ENCODE results near the gene FUBP1.

Gene FUBP1

DNA sequence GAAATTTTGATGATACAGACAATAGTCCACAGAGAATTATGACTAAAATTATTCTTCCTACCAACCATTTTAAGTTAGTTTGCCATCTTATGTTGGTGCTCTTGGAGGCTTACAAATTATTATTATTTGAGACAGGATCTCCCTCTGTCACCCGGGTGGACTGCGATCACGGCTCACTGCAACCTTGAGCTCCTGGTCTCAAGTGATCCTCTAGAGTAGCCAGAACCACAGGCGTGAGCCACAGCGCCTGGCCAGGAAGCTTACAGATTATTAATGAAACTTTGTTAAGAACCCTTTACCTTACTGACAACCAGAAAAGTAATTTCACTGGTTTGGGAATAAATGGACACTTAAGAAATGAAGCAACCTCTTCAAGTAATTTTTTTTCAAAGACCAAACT lies 17.9 kb upstream of the FUBP1 start:
- no peak overlapping the region for H3K9ac ChIP-seq
- no peak overlapping the region for H2AFZ ChIP-seq
- no peak overlapping the region for H3K4me2 ChIP-seq (ENCODE audit: low read length)
- no peak overlapping the region for H3K4me3 ChIP-seq (ENCODE audit: low read depth, low read length)
- H3K36me3 ChIP-seq (ENCODE audit: control insufficient read depth, insufficient read depth, low read length): no peaks in the 10 kb centered on the region
- H3K4me1 ChIP-seq: no peaks in the 10 kb centered on the region
- TF ChIP-seq CTCF (IDR thresholded peaks at IDR 0.05): no peak
- no peaks in the 10 kb centered on the region for H3K27me3 ChIP-seq (ENCODE audit: control insufficient read depth, insufficient read depth, low read length)
- H3K79me2 ChIP-seq: no peaks in the 10 kb centered on the region
- H3K9me3 ChIP-seq (ENCODE audit: control insufficient read depth, low read length): no peaks in the 10 kb centered on the region
- H3K27ac ChIP-seq: no peak overlapping the region

- Histone ChIP-seq H3K9ac (no peak overlapping the region), H3K27ac (no peak overlapping the region), H3K4me1 (no peaks in the 10 kb centered on the region), H3K27me3 (ENCODE audit: control insufficient read depth, insufficient read depth, low read length) (no peaks in the 10 kb centered on the region), H3K36me3 (ENCODE audit: control insufficient read depth, insufficient read depth, low read length) (no peaks in the 10 kb centered on the region), H2AFZ (no peak overlapping the region), H3K79me2 (no peaks in the 10 kb centered on the region), H3K4me2 (ENCODE audit: low read length) (no peak overlapping the region), H3K9me3 (ENCODE audit: control insufficient read depth, low read length) (no peaks in the 10 kb centered on the region), H3K4me3 (ENCODE audit: low read depth, low read length) (no peak overlapping the region)
- TF ChIP-seq CTCF (IDR thresholded peaks at IDR 0.05): no peak
These were observed 15.3 kb upstream of the FUBP1 start for GRCh38 chr1:77994117-77994705.

GRCh38 chr1:77991638-77992037 lies 12.8 kb upstream of the FUBP1 start:
- Histone ChIP-seq H3K27me3 (ENCODE audit: control insufficient read depth, insufficient read depth, low read length) (no peaks in the 10 kb centered on the region), H3K4me3 (ENCODE audit: low read depth, low read length) (no peak overlapping the region), H3K36me3 (ENCODE audit: control insufficient read depth, insufficient read depth, low read length) (no peaks in the 10 kb centered on the region), H3K9ac (no peak overlapping the region), H3K79me2 (no peaks in the 10 kb centered on the region), H2AFZ (no peak overlapping the region), H3K4me1 (no peaks in the 10 kb centered on the region), H3K4me2 (ENCODE audit: low read length) (no peak overlapping the region), H3K9me3 (ENCODE audit: control insufficient read depth, low read length) (no peaks in the 10 kb centered on the region), H3K27ac (no peak overlapping the region)
- no peak for TF ChIP-seq CTCF (IDR thresholded peaks at IDR 0.05)

DNA sequence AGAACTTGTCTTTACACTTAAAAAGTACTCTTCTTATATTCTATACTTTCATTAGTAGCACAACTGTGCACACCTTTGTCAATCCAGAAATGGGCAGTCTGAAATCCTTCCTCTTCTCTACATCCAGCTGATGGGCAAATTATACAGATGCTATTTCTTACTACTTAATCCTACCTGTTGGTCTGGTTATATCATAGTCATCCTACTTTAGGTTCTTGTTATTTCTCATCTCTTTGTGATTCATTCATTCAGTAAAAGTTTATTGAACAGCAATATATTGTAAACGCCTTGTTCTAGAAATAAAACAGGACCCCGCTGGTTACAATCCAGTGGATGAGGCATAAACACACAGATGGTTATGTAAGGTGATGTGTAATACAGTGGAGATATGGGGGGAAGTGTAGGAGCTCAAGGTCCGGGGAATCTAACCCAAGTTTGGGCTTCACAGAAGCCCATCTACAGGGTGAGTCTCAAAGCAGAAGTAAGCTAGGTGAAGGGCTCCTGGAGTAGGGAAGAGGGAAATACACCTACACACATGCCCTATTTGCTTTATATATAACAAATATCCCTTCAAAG lies 11.8 kb upstream of the FUBP1 start:
- no peak for TF ChIP-seq CTCF (IDR thresholded peaks at IDR 0.05)
- Histone ChIP-seq H2AFZ (no peak overlapping the region), H3K9me3 (ENCODE audit: control insufficient read depth, low read length) (no peaks in the 10 kb centered on the region), H3K9ac (no peak overlapping the region), H3K27ac (no peak overlapping the region), H3K36me3 (ENCODE audit: control insufficient read depth, insufficient read depth, low read length) (no peaks in the 10 kb centered on the region), H3K4me2 (ENCODE audit: low read length) (no peak overlapping the region), H3K79me2 (no peaks in the 10 kb centered on the region), H3K4me3 (ENCODE audit: low read depth, low read length) (no peak overlapping the region), H3K4me1 (no peaks in the 10 kb centered on the region), H3K27me3 (ENCODE audit: control insufficient read depth, insufficient read depth, low read length) (no peaks in the 10 kb centered on the region)

DNA sequence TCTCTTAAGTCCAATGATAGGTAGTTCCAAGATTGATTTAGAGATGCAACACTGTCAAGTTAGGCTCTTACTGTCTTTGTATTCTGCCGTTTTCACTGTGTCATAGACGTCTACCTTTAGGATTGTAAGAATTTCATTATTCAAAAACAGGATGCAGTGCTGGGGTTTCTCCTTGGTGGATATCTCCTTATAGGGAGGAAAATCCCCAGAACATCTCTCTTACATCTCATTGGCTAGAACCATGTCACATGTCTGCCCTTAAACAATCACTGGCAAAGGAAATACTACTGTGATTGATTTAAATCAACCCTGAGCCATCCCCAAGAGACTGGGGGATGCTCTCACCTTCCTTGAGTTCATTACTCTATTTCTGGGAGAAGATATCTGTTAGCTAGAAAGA lies 10.9 kb upstream of the FUBP1 start:
- no peak for TF ChIP-seq CTCF (IDR thresholded peaks at IDR 0.05)
- H3K27me3 ChIP-seq (ENCODE audit: control insufficient read depth, insufficient read depth, low read length): no peaks in the 10 kb centered on the region
- no peaks in the 10 kb centered on the region for H3K36me3 ChIP-seq (ENCODE audit: control insufficient read depth, insufficient read depth, low read length)
- no peak overlapping the region for H3K4me2 ChIP-seq (ENCODE audit: low read length)
- H3K4me1 ChIP-seq: no peaks in the 10 kb centered on the region
- no peaks in the 10 kb centered on the region for H3K79me2 ChIP-seq
- no peaks in the 10 kb centered on the region for H3K9me3 ChIP-seq (ENCODE audit: control insufficient read depth, low read length)
- H3K9ac ChIP-seq: no peak overlapping the region
- no peak overlapping the region for H3K4me3 ChIP-seq (ENCODE audit: low read depth, low read length)
- no peak overlapping the region for H3K27ac ChIP-seq
- H2AFZ ChIP-seq: no peak overlapping the region

Measured in parathyroid adenoma (tissue), 2 donors.